SK-N-SH treated with all-trans-retinoic acid at 6 μM for 48 hours (cell line): ENCODE results near the gene FARP1.

Experiments used
- ARNTL ChIP-seq: fragments of 450-650 bp; formaldehyde crosslinking; IDR thresholded peaks from 2 replicates; pipeline ENCODE4 v1.5.0; 2020; ENCODE audit warnings: low read depth, mild to moderate bottlenecking, moderate library complexity, borderline replicate concordance
- BACH2 ChIP-seq: fragments of 250-450 bp; sonication (Bioruptor Pico); IDR thresholded peaks from 2 replicates; pipeline ENCODE4 v1.9.0; 2021; ENCODE audit warnings: mild to moderate bottlenecking, borderline replicate concordance
- GLIS3 ChIP-seq: fragments of 250-450 bp; sonication (Bioruptor Pico); IDR thresholded peaks from 2 replicates; pipeline ENCODE4 v1.5.0; 2020; ENCODE audit warnings: mild to moderate bottlenecking, moderate library complexity
- TCF4 ChIP-seq: fragments of 250-450 bp; sonication (Bioruptor Pico); IDR thresholded peaks from 2 replicates; pipeline ENCODE4 v1.8.0; 2021; ENCODE audit warnings: mild to moderate bottlenecking, moderate library complexity, borderline replicate concordance
- TOX ChIP-seq: fragments of 250-450 bp; sonication (Bioruptor Pico); IDR thresholded peaks from 2 replicates; pipeline ENCODE4 v1.8.0; 2021; ENCODE audit warnings: mild to moderate bottlenecking, moderate library complexity, borderline replicate concordance
- ZFP30 ChIP-seq: fragments of 450-650 bp; formaldehyde crosslinking; IDR thresholded peaks from 2 replicates; pipeline ENCODE4 v1.5.0; 2022; ENCODE audit warnings: mild to moderate bottlenecking, moderate library complexity
- ZNF8 ChIP-seq: fragments of 450-650 bp; formaldehyde crosslinking; IDR thresholded peaks from 2 replicates; pipeline ENCODE4 v1.5.0; 2020; ENCODE audit warnings: mild to moderate bottlenecking, moderate library complexity
- TF ChIP-seq, protein P1 (sequence below): fragments of 250-450 bp; sonication (Bioruptor Pico); IDR thresholded peaks from 2 replicates; pipeline ENCODE4 v1.5.0; 2020; ENCODE audit warnings: mild to moderate bottlenecking, moderate library complexity
- TF ChIP-seq, protein P2 (sequence below): fragments of 250-450 bp; sonication (Bioruptor Pico); IDR thresholded peaks from 2 replicates; pipeline ENCODE4 v1.8.0; 2021; ENCODE audit warnings: low read depth, mild to moderate bottlenecking, moderate library complexity, borderline replicate concordance
- TF ChIP-seq, protein P3 (sequence below): fragments of 250-450 bp; sonication (Bioruptor Pico); IDR thresholded peaks from 2 replicates; pipeline ENCODE4 v1.5.1; 2021; ENCODE audit warnings: mild to moderate bottlenecking, moderate library complexity

DNA sequence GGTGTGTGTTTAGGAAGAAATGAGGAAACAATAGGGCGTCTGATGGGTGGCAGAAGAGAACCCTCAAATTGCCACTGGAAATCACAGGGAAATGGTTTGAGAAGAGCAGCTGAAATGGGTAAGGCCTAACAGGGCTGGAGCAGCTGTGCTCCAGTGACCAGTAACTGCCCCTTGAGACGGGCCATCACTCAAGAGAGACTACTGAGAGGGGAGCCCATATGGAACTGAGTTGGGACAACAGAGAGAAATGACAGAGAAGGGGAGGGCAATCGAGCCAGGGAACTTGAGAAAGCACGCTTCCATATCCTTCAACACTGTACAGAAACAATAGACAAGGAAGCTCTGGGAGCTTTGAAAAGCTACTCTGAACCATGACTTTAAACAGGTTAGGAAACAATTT, 209.3 kb downstream of the FARP1 start:
- TF ChIP-seq, protein P1, sequence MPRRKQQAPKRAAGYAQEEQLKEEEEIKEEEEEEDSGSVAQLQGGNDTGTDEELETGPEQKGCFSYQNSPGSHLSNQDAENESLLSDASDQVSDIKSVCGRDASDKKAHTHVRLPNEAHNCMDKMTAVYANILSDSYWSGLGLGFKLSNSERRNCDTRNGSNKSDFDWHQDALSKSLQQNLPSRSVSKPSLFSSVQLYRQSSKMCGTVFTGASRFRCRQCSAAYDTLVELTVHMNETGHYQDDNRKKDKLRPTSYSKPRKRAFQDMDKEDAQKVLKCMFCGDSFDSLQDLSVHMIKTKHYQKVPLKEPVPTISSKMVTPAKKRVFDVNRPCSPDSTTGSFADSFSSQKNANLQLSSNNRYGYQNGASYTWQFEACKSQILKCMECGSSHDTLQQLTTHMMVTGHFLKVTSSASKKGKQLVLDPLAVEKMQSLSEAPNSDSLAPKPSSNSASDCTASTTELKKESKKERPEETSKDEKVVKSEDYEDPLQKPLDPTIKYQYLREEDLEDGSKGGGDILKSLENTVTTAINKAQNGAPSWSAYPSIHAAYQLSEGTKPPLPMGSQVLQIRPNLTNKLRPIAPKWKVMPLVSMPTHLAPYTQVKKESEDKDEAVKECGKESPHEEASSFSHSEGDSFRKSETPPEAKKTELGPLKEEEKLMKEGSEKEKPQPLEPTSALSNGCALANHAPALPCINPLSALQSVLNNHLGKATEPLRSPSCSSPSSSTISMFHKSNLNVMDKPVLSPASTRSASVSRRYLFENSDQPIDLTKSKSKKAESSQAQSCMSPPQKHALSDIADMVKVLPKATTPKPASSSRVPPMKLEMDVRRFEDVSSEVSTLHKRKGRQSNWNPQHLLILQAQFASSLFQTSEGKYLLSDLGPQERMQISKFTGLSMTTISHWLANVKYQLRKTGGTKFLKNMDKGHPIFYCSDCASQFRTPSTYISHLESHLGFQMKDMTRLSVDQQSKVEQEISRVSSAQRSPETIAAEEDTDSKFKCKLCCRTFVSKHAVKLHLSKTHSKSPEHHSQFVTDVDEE (CRISPR knock-in tag): no peak
- TF ChIP-seq TCF4 (no peak), BACH2 (no peak), ZFP30 (CRISPR knock-in tag) (no peak), GLIS3 (no peak), ZNF8 (CRISPR knock-in tag) (no peak), TOX (CRISPR knock-in tag) (no peak), ARNTL (CRISPR knock-in tag) (no peak)
- TF ChIP-seq, protein P2, sequence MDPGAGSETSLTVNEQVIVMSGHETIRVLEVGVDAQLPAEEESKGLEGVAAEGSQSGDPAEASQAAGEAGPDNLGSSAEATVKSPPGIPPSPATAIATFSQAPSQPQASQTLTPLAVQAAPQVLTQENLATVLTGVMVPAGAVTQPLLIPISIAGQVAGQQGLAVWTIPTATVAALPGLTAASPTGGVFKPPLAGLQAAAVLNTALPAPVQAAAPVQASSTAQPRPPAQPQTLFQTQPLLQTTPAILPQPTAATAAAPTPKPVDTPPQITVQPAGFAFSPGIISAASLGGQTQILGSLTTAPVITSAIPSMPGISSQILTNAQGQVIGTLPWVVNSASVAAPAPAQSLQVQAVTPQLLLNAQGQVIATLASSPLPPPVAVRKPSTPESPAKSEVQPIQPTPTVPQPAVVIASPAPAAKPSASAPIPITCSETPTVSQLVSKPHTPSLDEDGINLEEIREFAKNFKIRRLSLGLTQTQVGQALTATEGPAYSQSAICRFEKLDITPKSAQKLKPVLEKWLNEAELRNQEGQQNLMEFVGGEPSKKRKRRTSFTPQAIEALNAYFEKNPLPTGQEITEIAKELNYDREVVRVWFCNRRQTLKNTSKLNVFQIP (CRISPR knock-in tag): no peak
- TF ChIP-seq, protein P3, sequence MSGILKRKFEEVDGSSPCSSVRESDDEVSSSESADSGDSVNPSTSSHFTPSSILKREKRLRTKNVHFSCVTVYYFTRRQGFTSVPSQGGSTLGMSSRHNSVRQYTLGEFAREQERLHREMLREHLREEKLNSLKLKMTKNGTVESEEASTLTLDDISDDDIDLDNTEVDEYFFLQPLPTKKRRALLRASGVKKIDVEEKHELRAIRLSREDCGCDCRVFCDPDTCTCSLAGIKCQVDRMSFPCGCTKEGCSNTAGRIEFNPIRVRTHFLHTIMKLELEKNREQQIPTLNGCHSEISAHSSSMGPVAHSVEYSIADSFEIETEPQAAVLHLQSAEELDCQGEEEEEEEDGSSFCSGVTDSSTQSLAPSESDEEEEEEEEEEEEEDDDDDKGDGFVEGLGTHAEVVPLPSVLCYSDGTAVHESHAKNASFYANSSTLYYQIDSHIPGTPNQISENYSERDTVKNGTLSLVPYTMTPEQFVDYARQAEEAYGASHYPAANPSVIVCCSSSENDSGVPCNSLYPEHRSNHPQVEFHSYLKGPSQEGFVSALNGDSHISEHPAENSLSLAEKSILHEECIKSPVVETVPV (CRISPR knock-in tag): no peak
